Upper lobe of right lung (tissue), 1 donor: ENCODE results near the gene MCU. TPM values are rescaled to one million over a fixed set of nuclear protein-coding genes. Genes with fewer than 3 reads are reported as not detected.
"Not testable (repeated sequence)": the region's sequence is repeated elsewhere in the genome, so short reads cannot be mapped to it uniquely, and the experiment has no call there.

Source experiments
- ATAC-seq: fragments of 200-7000 bp; cut with Tn5 transposase; one replicate; pipeline ENCODE4 v1.9.1; 2020; ENCODE audit warnings: mild to moderate bottlenecking, moderate library complexity
- DNase-seq: peaks from one replicate; pipeline ENCODE4 v3.0.0-alpha.2; 2020
- H3K27ac ChIP-seq: fragments of 200-600 bp; one replicate; pipeline ENCODE4 v1.8.0; 2022
- H3K27me3 ChIP-seq: fragments of 200-600 bp; one replicate; pipeline ENCODE4 v1.8.0; 2022; ENCODE audit warnings: mild to moderate bottlenecking
- H3K36me3 ChIP-seq: fragments of 200-600 bp; one replicate; pipeline ENCODE4 v1.8.0; 2022
- H3K4me1 ChIP-seq: fragments of 200-600 bp; one replicate; pipeline ENCODE4 v1.8.0; 2022
- H3K4me3 ChIP-seq: fragments of 200-600 bp; one replicate; pipeline ENCODE4 v1.8.0; 2022; ENCODE audit warnings: mild to moderate bottlenecking
- H3K9me3 ChIP-seq: fragments of 200-600 bp; one replicate; pipeline ENCODE4 v1.8.0; 2022
- CTCF ChIP-seq: fragments of 200-600 bp; IDR thresholded peaks from one replicate; pipeline ENCODE4 v1.8.0; 2022; ENCODE audit warnings: antibody characterized with exemption
- intact Hi-C: fragments of 100-400 bp; cut with DNase I; formaldehyde crosslinking; loops from one replicate; pipeline ENCODE4 v1.11.0; 2022
- total RNA-seq: library from RNA; stranded (reverse); fragmentation: NEBNext Ultra II Directional; extraction: Animal tissue kit (Norgen Biotek cat#: 25700); gene quantifications from one replicate; pipeline ENCODE4 v1.2.1, GENCODE V29; 2021
- donor health status: DM: no; HTN: yes; CAD: no; lungs with severe emphysema.

The MCU gene
- total RNA-seq, 1 donor from 2014 or later: 31.1 TPM

GRCh38 chr10:72735288-72735936 is 43.5 kb downstream of the MCU start:
- H3K4me1 ChIP-seq: peaks cover 29% of the 10 kb centered on the region
- H3K27ac ChIP-seq: no peak overlapping the region

DNA sequence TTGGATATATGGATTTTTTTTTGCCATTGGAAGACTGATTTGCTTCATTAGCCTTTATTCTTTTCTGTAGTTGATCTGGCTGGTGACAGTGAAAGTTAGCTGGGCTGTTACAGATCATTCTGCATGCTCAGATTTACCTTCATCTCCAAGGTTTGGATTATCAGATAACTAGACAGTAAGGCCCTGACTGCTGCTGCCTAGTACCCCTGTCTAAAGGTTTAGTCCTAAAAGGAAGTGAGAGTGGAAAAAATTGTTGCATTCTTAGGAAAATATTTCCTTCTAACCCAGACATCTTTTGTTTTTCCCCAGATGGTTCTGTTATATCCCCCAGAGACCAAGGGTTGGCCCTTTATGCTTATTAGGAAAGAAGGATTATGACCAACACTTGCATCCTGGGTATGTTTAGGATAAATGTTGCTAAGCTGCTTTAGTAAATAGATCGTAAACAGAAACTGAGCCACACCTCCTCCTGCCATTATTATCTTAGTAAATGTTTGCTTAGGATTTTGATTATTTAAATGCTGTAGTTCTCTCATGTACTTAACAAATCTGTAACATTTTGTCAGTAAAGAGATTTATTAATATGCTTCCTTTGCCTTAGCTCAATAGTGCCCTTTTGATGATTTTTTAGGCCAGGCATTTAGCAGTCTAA is 44.4 kb downstream of the MCU start:
- Histone ChIP-seq H3K4me1 (peaks cover 36% of the 10 kb centered on the region), H3K27me3 (no peaks in the 10 kb centered on the region), H3K27ac (peak overlapping the region; percentile 60), H3K4me3 (no peak overlapping the region), H3K36me3 (no peaks in the 10 kb centered on the region), H3K9me3 (no peaks in the 10 kb centered on the region)
- no peak for TF ChIP-seq CTCF
- no peak for DNase-seq
- no peak for ATAC-seq
- intact Hi-C loops: no loop called here

More at GRCh38 chr10:72735288-72735936, 43.5 kb downstream of the MCU start:
- Histone ChIP-seq H3K27me3 (no peaks in the 10 kb centered on the region), H3K4me3 (no peak overlapping the region), H3K9me3 (no peaks in the 10 kb centered on the region), H3K36me3 (no peaks in the 10 kb centered on the region)
- no peak for TF ChIP-seq CTCF
- ATAC-seq (no peak), DNase-seq (no peak)
- intact Hi-C loops: no loop called here

- Histone ChIP-seq H3K9me3 (no peaks in the 10 kb centered on the region), H3K4me3 (no peak overlapping the region), H3K4me1 (peaks cover 38% of the 10 kb centered on the region), H3K36me3 (no peaks in the 10 kb centered on the region), H3K27me3 (no peaks in the 10 kb centered on the region), H3K27ac (peak overlapping the region; percentile 60)
- intact Hi-C loops: no loop called here
- no peak for TF ChIP-seq CTCF
- no peak for ATAC-seq
- DNase-seq: no peak
These were observed 44.9 kb downstream of the MCU start for GRCh38 chr10:72736828-72737220.

DNA sequence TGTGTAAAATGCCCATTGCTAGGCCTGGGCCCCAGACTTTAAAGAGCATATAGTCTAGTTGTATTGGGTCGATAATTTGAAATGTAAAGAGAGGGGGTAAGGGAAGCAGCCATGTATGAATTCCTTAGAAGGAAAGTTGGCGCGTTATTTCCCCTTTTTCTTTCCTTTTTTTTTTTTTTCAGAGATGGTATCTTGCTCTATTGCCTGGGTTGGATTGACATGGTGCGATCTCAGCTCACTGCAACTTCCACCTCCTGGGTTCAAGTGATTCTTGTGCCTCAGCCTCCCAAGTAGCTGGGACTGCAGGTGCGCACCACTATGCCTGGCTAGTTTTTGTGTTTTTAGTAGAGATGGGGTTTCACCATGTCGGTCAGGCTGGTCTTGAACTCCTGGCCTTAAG is 45.4 kb downstream of the MCU start:
- intact Hi-C loops, H3K27me3 ChIP-seq, ATAC-seq, H3K36me3 ChIP-seq, DNase-seq, H3K4me3 ChIP-seq, H3K9me3 ChIP-seq: not testable (repeated sequence)
- peak overlapping the region; percentile 60 for H3K27ac ChIP-seq
- H3K4me1 ChIP-seq: peaks cover 38% of the 10 kb centered on the region

DNA sequence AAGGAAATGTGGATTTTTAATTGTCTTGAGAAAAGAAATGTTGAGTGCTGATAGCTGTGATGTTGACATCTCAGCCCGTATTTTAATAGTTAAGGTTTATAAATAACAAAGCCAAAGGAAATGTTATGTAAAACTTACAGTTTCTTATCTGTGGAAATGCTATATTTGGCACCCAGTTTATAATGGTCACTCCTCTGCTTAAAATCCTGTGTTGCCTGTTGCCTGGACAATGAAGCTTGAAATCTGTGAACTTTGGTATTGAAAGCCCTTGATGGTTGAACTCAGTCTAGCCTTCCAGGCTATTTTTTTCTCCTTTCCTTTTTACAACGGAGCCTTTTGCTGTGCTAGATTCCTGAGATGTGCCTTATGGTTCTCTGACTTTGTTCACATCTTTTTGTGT is 46.5 kb downstream of the MCU start:
- H3K27ac ChIP-seq: no peak overlapping the region
- H3K9me3 ChIP-seq: no peaks in the 10 kb centered on the region
- no peaks in the 10 kb centered on the region for H3K36me3 ChIP-seq
- H3K27me3 ChIP-seq: no peaks in the 10 kb centered on the region
- H3K4me3 ChIP-seq: no peak overlapping the region
- ATAC-seq (peak; percentile 28), DNase-seq (no peak)
- peaks cover 38% of the 10 kb centered on the region for H3K4me1 ChIP-seq
- intact Hi-C loops: no loop called here
- no peak for TF ChIP-seq CTCF

DNA sequence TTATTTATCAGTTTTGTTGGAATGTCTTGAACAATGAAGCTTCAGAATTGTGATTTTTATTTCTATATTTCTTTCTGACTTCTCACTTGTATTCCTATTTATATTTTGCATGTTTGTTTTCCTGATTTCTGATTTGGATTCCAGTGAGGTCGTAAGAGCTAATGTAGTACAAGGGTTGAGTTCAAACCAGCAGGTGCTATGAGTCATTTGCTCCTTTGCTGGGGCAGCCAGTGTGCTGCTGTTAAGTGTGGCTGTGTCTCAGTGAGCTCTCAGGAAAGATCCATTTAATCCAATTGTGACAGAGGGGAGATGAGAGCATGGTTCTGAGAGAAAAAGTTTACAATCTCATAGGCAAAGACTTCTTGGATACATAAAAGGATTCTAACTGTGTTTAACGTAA is 48.6 kb downstream of the MCU start:
- no peaks in the 10 kb centered on the region for H3K27me3 ChIP-seq
- H3K27ac ChIP-seq: no peak overlapping the region
- DNase-seq (no peak), ATAC-seq (peak; percentile 58)
- H3K4me1 ChIP-seq: peaks cover 38% of the 10 kb centered on the region
- no peak overlapping the region for H3K4me3 ChIP-seq
- no peak for TF ChIP-seq CTCF
- no peaks in the 10 kb centered on the region for H3K36me3 ChIP-seq
- intact Hi-C loops: no loop called here
- no peaks in the 10 kb centered on the region for H3K9me3 ChIP-seq
